ENCODE data around the gene TANC1.

- no peak for TF ChIP-seq POLR2A (IDR thresholded peaks at IDR 0.05)
- no peak for TF ChIP-seq CTCF (IDR thresholded peaks at IDR 0.05)
Measured at GRCh38 chr2:159226059-159226461, 257.6 kb downstream of the TANC1 start.
